Testis (tissue), 3 donors: Measurements from ENCODE around the gene GPR183. TPM values are rescaled to one million over a fixed set of nuclear protein-coding genes. Genes with fewer than 3 reads are reported as not detected.

Source experiments
- DNase-seq: peaks from one replicate; pipeline ENCODE4 v3.0.0-alpha.2; 2019
- H3K27ac ChIP-seq, 2 donors: fragments of 200-600 bp; sonication (generic); one replicate each; pipeline ENCODE4 v1.5.1; 2019
- H3K27me3 ChIP-seq: fragments of 200-600 bp; sonication (generic); one replicate; pipeline ENCODE4 v1.5.1; 2019
- H3K36me3 ChIP-seq: fragments of 200-600 bp; sonication (generic); one replicate; pipeline ENCODE4 v1.5.1; 2017; ENCODE audit warnings: low read depth; ENCODE audit errors: missing control alignments
- H3K4me1 ChIP-seq: fragments of 200-600 bp; sonication (generic); one replicate; pipeline ENCODE4 v1.5.1; 2019
- H3K4me3 ChIP-seq, 2 donors: fragments of 200-600 bp; sonication (generic); one replicate each; pipeline ENCODE4 v1.5.1; 2017 to 2019
- H3K9me3 ChIP-seq: fragments of 200-600 bp; sonication (generic); one replicate; pipeline ENCODE4 v1.5.1; 2017
- POLR2A ChIP-seq: fragments of 450-650 bp; IDR thresholded peaks from one replicate; pipeline ENCODE4 v1.6.1; 2017; ENCODE audit warnings: antibody characterized with exemption, mild to moderate bottlenecking, moderate library complexity
- WGBS, 2 donors: methylation state at CpG; one replicate each; pipeline ENCODE4 v1.1.5; 2018; 5-methylcytosine and 5-hydroxymethylcytosine counted together
- intact Hi-C: fragments of 100-400 bp; cut with DNase I; formaldehyde crosslinking; loops from one replicate; pipeline ENCODE4 v1.15.1; 2023; ENCODE audit warnings: low total_unique reads
- polyA plus RNA-seq: library from polyadenylated mRNA; stranded (reverse); fragments of 350-450 nt; fragmentation: Illumina TruSeq; extraction: RNeasy Lipid Tissue Mini Kit (QIAGEN cat#74804); gene quantifications from one replicate; pipeline ENCODE4 v1.2.3, GENCODE V29; 2014; ENCODE audit warnings: low read depth, low replicate concordance; ENCODE audit not compliant: insufficient read depth
- total RNA-seq, 2 donors: library from RNA; depleted of rRNA; stranded (reverse); fragments of >200 nt; gene quantifications; one replicate each; pipeline ENCODE4 v1.2.3, GENCODE V29; 2016
- TF ChIP-seq, protein P1 (sequence below), 3 experiments: fragments of 450-650 bp in 2 of 3; fragments of 200-600 bp in 1 of 3; sonication (generic) in 1 of 3; IDR thresholded peaks; one replicate each; pipeline ENCODE4 v1.5.1; 2016 to 2019; ENCODE audit warnings: antibody characterized with exemption in 3 of 3, mild to moderate bottlenecking in 2 of 3, moderate library complexity in 1 of 3

GPR183 gene
- total and polyA plus RNA-seq, 3 donors from 2014 or later, result 0.39 to 6.9 (median 2.3) TPM

DNA sequence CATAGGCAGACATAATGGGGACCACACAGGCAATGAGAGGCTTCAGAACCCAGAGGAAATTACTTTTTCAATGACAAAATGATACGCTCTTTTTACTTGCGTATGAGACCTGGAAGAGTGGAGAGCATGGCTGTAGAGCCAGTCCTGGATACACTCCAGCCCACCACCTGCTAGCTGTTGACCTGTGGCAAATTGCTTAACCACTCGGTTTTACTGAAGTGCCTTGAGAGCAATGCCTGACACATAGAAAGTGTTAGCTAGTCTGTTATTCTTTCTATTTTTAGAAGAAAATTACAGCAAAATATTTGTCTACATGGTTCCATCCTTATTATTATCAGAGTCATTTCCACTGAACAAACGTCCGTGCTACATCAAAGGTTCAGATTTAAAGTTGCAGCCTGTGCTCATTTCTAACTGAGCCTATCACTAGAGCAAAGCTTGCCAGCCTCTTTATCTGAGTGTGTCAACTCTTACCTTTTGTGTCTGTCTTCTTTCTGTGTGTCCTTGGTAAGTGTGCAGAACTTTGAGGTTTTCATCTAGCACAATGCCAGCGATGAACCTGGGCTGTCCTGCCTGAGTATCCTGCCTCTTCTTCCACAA, 9.6 kb upstream of the GPR183 start:
- TF ChIP-seq POLR2A, result no peak
- TF ChIP-seq, protein P1, sequence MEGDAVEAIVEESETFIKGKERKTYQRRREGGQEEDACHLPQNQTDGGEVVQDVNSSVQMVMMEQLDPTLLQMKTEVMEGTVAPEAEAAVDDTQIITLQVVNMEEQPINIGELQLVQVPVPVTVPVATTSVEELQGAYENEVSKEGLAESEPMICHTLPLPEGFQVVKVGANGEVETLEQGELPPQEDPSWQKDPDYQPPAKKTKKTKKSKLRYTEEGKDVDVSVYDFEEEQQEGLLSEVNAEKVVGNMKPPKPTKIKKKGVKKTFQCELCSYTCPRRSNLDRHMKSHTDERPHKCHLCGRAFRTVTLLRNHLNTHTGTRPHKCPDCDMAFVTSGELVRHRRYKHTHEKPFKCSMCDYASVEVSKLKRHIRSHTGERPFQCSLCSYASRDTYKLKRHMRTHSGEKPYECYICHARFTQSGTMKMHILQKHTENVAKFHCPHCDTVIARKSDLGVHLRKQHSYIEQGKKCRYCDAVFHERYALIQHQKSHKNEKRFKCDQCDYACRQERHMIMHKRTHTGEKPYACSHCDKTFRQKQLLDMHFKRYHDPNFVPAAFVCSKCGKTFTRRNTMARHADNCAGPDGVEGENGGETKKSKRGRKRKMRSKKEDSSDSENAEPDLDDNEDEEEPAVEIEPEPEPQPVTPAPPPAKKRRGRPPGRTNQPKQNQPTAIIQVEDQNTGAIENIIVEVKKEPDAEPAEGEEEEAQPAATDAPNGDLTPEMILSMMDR (IDR thresholded peaks at IDR 0.05), result no peak
- Histone ChIP-seq H3K4me1 (no peaks in the 10 kb centered on the region), H3K4me3 (no peak overlapping the region), H3K9me3 (no peaks in the 10 kb centered on the region), H3K27me3 (no peaks in the 10 kb centered on the region), H3K27ac (no peak overlapping the region), H3K36me3 (no peaks in the 10 kb centered on the region)
- intact Hi-C loops, result no loop called here
- no peak for DNase-seq
- WGBS, 2 donors, result 62 to 63% methylated on average over 6 of the region's 6 CpGs

DNA sequence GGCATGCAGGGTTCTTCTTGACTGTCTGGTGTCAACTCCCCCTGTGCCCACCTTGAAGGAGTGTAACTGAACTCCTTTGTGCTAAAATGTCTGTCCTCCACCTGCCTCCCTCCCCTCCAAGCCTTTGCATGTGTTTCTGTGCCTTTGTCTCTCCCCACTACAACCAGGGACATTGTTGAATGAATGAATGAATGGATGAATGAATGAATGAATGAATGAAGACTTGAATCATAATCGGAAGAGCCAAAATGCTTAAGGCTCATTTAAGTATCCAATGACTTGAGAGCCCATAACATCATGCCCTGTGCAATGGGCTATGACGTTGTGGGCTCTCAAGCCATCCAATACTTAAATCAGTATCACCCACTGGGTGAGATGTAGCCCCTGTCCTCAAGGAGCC, 9.0 kb upstream of the GPR183 start:
- Histone ChIP-seq H3K4me1 (no peaks in the 10 kb centered on the region), H3K27me3 (no peaks in the 10 kb centered on the region), H3K4me3 (no peak overlapping the region), H3K27ac (no peak overlapping the region), H3K9me3 (no peaks in the 10 kb centered on the region), H3K36me3 (no peaks in the 10 kb centered on the region)
- TF ChIP-seq, protein P1 (IDR thresholded peaks at IDR 0.05), result no peak
- TF ChIP-seq POLR2A, result no peak
- no peak for DNase-seq
- intact Hi-C loops, result no loop called here
- 90 to 97% methylated on average over 2 of the region's 2 CpGs for WGBS, 2 donors

DNA sequence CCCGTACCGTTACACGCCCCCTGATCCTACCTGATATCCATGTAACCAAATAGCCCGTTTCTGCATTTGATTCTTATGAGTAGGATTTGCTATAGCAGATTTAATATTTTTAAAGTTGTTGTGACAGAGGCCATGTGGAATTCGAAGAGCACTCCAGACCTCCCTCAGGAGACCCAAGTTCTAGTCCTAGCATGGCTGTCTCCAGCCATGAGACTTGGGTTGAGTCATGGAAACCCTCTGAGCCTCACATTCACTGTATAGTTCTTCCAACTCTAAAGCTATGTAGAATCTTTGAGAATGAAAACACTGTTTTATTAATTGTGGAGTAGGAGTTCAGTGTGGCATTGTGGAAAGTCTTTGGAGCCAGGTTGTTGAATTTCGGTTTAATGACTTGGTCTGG, 8.0 kb upstream of the GPR183 start:
- WGBS, 2 donors, result 87 to 96% methylated on average over 6 of the region's 6 CpGs
- no peaks in the 10 kb centered on the region for H3K36me3 ChIP-seq
- no peak for DNase-seq
- TF ChIP-seq, protein P1 (IDR thresholded peaks at IDR 0.05), result no peak
- TF ChIP-seq POLR2A, result no peak
- intact Hi-C loops, result no loop called here
- H3K9me3 ChIP-seq, result no peaks in the 10 kb centered on the region
- H3K4me1 ChIP-seq, result no peaks in the 10 kb centered on the region
- H3K27ac ChIP-seq, result no peak overlapping the region
- H3K27me3 ChIP-seq, result no peaks in the 10 kb centered on the region
- H3K4me3 ChIP-seq, result no peak overlapping the region

DNA sequence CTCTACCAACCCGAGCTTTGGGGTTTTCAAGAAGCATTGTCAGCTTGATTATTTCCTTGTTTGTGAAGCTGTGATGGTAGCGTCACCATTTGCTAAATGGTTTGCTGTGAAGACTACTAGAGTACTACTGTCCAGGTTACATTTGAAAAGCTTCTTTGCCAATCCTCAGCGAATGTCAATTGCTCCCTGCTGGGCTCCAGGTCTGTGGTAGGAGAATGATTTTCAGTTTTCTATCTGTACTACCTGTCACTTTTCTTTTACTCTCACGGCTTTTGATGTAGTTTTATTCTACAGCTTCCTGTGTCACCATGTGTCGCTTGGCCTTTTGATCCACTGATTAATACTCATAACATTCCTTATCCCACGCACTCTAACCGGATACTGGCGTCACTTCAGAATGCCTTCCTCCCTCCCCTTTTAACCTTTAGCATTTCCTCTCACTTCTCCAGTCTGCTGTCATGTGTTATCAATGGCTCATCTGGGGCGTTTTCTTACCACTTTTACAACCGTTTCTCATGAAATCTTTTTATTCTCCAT, 7.5 kb upstream of the GPR183 start:
- no peaks in the 10 kb centered on the region for H3K4me1 ChIP-seq
- H3K4me3 ChIP-seq, result no peak overlapping the region
- WGBS, 2 donors, result 68 to 79% methylated on average over 10 of the region's 10 CpGs
- intact Hi-C loops, result no loop called here
- H3K9me3 ChIP-seq, result no peaks in the 10 kb centered on the region
- no peaks in the 10 kb centered on the region for H3K36me3 ChIP-seq
- H3K27ac ChIP-seq, result no peak overlapping the region
- H3K27me3 ChIP-seq, result no peaks in the 10 kb centered on the region
- TF ChIP-seq, protein P1 (IDR thresholded peaks at IDR 0.05), result no peak
- no peak for TF ChIP-seq POLR2A
- DNase-seq, result no peak

DNA sequence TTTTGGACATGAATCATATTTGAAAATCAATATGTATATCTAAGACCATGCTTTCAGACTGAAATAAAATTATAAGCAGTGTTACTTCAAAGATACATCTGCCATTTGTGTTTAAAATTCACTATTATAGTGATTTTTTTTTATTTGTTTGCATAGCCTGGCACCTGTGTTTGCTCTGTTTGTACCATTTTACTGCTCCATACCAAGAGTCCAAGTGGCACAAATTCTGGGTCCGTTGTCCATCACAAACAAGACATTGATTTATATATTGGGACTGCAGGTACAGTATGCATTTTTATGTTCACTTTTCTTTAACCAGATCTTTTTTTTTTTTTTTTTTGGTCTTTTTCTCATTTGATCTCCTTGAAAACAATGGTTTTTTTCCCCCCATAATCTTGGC, 6.7 kb upstream of the GPR183 start:
- H3K27me3 ChIP-seq, result no peaks in the 10 kb centered on the region
- WGBS, 2 donors, result 93 to 97% methylated on average over 1 of the region's 1 CpG
- TF ChIP-seq, protein P1 (IDR thresholded peaks at IDR 0.05), result no peak
- TF ChIP-seq POLR2A, result no peak
- H3K4me3 ChIP-seq, result no peak overlapping the region
- H3K4me1 ChIP-seq, result no peaks in the 10 kb centered on the region
- no peaks in the 10 kb centered on the region for H3K36me3 ChIP-seq
- DNase-seq, result no peak
- H3K27ac ChIP-seq, result no peak overlapping the region
- intact Hi-C loops, result no loop called here
- no peaks in the 10 kb centered on the region for H3K9me3 ChIP-seq
